HEK293 (cell line): ENCODE results near the gene NIP7.

Source experiments
- CTCF ChIA-PET: fragments of 350-600 bp; formaldehyde crosslinking; extraction: SDS; loops from one replicate; lab custom pipeline; 2021; ENCODE audit warnings: antibody characterized with exemption; lab: Yijun Ruan, JAX
- POLR2A ChIA-PET: fragments of 300-600 bp; formaldehyde crosslinking; extraction: SDS; loops from one replicate; lab custom pipeline; 2020; ENCODE audit warnings: antibody characterized with exemption, inconsistent platforms; lab: Yijun Ruan, JAX
- H3K27ac ChIP-seq: fragments of 200-500 bp; sonication (Bioruptor generic); 2 replicates; pipeline ENCODE4 v1.5.1; 2014; ENCODE audit warnings: low read depth, low read length, control low read depth, inconsistent platforms; ENCODE audit errors: extremely low read depth
- H3K36me3 ChIP-seq, 2 experiments: fragments of 200-500 bp in 1 of 2; sonication (Bioruptor generic) in 1 of 2; 1 replicate in 1 of 2; 2 replicates in 1 of 2; pipeline ENCODE4 v1.5.1; 2014 to 2017; ENCODE audit warnings: inconsistent platforms in 2 of 2, low read length in 2 of 2; ENCODE audit not compliant: control insufficient read depth in 2 of 2, insufficient read depth in 1 of 2
- H3K4me1 ChIP-seq: fragments of 200-500 bp; sonication (Bioruptor generic); 2 replicates; pipeline ENCODE4 v1.5.1; 2014; ENCODE audit warnings: mild to moderate bottlenecking, low read length, inconsistent platforms; ENCODE audit not compliant: control insufficient read depth, insufficient read depth
- H3K4me3 ChIP-seq: 2 replicates; pipeline ENCODE4 v1.5.1; 2011; ENCODE audit warnings: low read depth, mild to moderate bottlenecking, control low read depth, low read length, moderate library complexity
- H3K9me3 ChIP-seq: fragments of 200-500 bp; sonication (Bioruptor generic); 2 replicates; pipeline ENCODE4 v1.5.1; 2014; ENCODE audit warnings: low read depth, low read length, inconsistent platforms; ENCODE audit not compliant: control insufficient read depth, insufficient read depth
- BCL11A ChIP-seq: fragments of 450-650 bp; formaldehyde crosslinking; IDR thresholded peaks from 2 replicates; pipeline ENCODE4 v1.5.1; 2016; ENCODE audit warnings: low read depth, missing biosample characterization, missing genetic modification characterization
- BCL11B ChIP-seq: fragments of 450-650 bp; formaldehyde crosslinking; IDR thresholded peaks from 2 replicates; pipeline ENCODE4 v1.5.1; 2016; ENCODE audit warnings: low read depth, missing biosample characterization, missing genetic modification characterization
- GFI1B ChIP-seq: fragments of 450-650 bp; formaldehyde crosslinking; IDR thresholded peaks from 2 replicates; pipeline ENCODE4 v1.5.1; 2016; ENCODE audit warnings: missing biosample characterization, missing genetic modification characterization
- IKZF3 ChIP-seq: fragments of 450-650 bp; IDR thresholded peaks from 2 replicates; pipeline ENCODE4 v1.5.0; 2018; ENCODE audit warnings: missing biosample characterization, mild to moderate bottlenecking, missing genetic modification characterization, moderate library complexity
- PRDM1 ChIP-seq: fragments of 450-650 bp; formaldehyde crosslinking; IDR thresholded peaks from 2 replicates; pipeline ENCODE4; 2016; ENCODE audit warnings: missing biosample characterization, missing genetic modification characterization
- WT1 ChIP-seq: fragments of 450-650 bp; formaldehyde crosslinking; IDR thresholded peaks from 2 replicates; pipeline ENCODE4 v1.5.1; 2016; ENCODE audit warnings: missing biosample characterization, missing genetic modification characterization
- ZBTB21 ChIP-seq: fragments of 450-650 bp; formaldehyde crosslinking; IDR thresholded peaks from 2 replicates; pipeline ENCODE4 v1.5.1; 2017; ENCODE audit warnings: missing biosample characterization, missing genetic modification characterization
- ZBTB7A ChIP-seq: fragments of 450-650 bp; formaldehyde crosslinking; IDR thresholded peaks from 2 replicates; pipeline ENCODE4 v1.5.1; 2016; ENCODE audit warnings: low read depth, missing biosample characterization, missing genetic modification characterization
- ZFHX2 ChIP-seq: fragments of 450-650 bp; formaldehyde crosslinking; conservative IDR thresholded peaks from 2 replicates; pipeline ENCODE4 v1.5.1; 2016; ENCODE audit warnings: missing biosample characterization, missing genetic modification characterization
- ZFP41 ChIP-seq: fragments of 450-650 bp; formaldehyde crosslinking; IDR thresholded peaks from 2 replicates; pipeline ENCODE4 v1.5.1; 2016; ENCODE audit warnings: missing biosample characterization, missing genetic modification characterization, borderline replicate concordance
- ZNF132 ChIP-seq: fragments of 450-650 bp; formaldehyde crosslinking; IDR thresholded peaks from 2 replicates; pipeline ENCODE4 v1.5.1; 2017; ENCODE audit warnings: missing biosample characterization, missing genetic modification characterization, borderline replicate concordance
- ZNF157 ChIP-seq: fragments of 450-650 bp; formaldehyde crosslinking; IDR thresholded peaks from 2 replicates; pipeline ENCODE4 v1.5.1; 2016; ENCODE audit warnings: missing biosample characterization, missing genetic modification characterization
- ZNF214 ChIP-seq: fragments of 450-650 bp; formaldehyde crosslinking; IDR thresholded peaks from 2 replicates; pipeline ENCODE4 v1.5.1; 2017; ENCODE audit warnings: missing biosample characterization, mild to moderate bottlenecking, missing genetic modification characterization, borderline replicate concordance
- ZNF248 ChIP-seq: fragments of 450-650 bp; formaldehyde crosslinking; IDR thresholded peaks from 2 replicates; pipeline ENCODE4 v1.5.1; 2017; ENCODE audit warnings: missing biosample characterization, missing genetic modification characterization
- ZNF292 ChIP-seq: fragments of 450-650 bp; formaldehyde crosslinking; IDR thresholded peaks from 2 replicates; pipeline ENCODE4 v1.5.1; 2016; ENCODE audit warnings: low read depth, missing biosample characterization, missing genetic modification characterization, borderline replicate concordance
- ZNF341 ChIP-seq: fragments of 450-650 bp; formaldehyde crosslinking; IDR thresholded peaks from 2 replicates; pipeline ENCODE4; 2016; ENCODE audit warnings: low read depth, missing biosample characterization, missing genetic modification characterization
- ZNF394 ChIP-seq: fragments of 450-650 bp; formaldehyde crosslinking; IDR thresholded peaks from 2 replicates; pipeline ENCODE4 v1.5.1; 2016; ENCODE audit warnings: missing biosample characterization, missing genetic modification characterization, mild to moderate bottlenecking, moderate library complexity, borderline replicate concordance
- ZNF596 ChIP-seq: fragments of 450-650 bp; IDR thresholded peaks from 2 replicates; pipeline ENCODE4 v1.5.0; 2018; ENCODE audit warnings: missing biosample characterization, mild to moderate bottlenecking, missing genetic modification characterization, moderate library complexity
- ZNF624 ChIP-seq: fragments of 450-650 bp; formaldehyde crosslinking; IDR thresholded peaks from 2 replicates; pipeline ENCODE4 v1.5.1; 2017; ENCODE audit warnings: missing biosample characterization, missing genetic modification characterization
- ZNF629 ChIP-seq: fragments of 450-650 bp; formaldehyde crosslinking; IDR thresholded peaks from 2 replicates; pipeline ENCODE4 v1.5.1; 2017; ENCODE audit warnings: missing biosample characterization, missing genetic modification characterization
- ZNF639 ChIP-seq: fragments of 450-650 bp; formaldehyde crosslinking; IDR thresholded peaks from 2 replicates; pipeline ENCODE4 v1.5.1; 2016; ENCODE audit warnings: missing biosample characterization, missing genetic modification characterization
- ZNF843 ChIP-seq: fragments of 450-650 bp; formaldehyde crosslinking; IDR thresholded peaks from 2 replicates; pipeline ENCODE4 v1.5.1; 2016; ENCODE audit warnings: missing biosample characterization, missing genetic modification characterization
- TF ChIP-seq, protein P1 (sequence below): fragments of 450-650 bp; IDR thresholded peaks from 2 replicates; pipeline ENCODE4 v1.5.1; 2018; ENCODE audit warnings: missing biosample characterization, mild to moderate bottlenecking, missing genetic modification characterization

The NIP7 gene

GRCh38 chr16:69318911-69319289, 20.7 kb upstream of the NIP7 start:
- Histone ChIP-seq H3K9me3 (no peaks in the 10 kb centered on the region), H3K4me1 (no peaks in the 10 kb centered on the region), H3K4me3 (no peak overlapping the region), H3K36me3 (peaks cover 20 to 94% of the 10 kb centered on the region in 2 experiments; a peak in 2 of 3 replicates), H3K27ac (no peak overlapping the region)
- POLR2A ChIA-PET = no interaction called here
- TF ChIP-seq, protein P1, sequence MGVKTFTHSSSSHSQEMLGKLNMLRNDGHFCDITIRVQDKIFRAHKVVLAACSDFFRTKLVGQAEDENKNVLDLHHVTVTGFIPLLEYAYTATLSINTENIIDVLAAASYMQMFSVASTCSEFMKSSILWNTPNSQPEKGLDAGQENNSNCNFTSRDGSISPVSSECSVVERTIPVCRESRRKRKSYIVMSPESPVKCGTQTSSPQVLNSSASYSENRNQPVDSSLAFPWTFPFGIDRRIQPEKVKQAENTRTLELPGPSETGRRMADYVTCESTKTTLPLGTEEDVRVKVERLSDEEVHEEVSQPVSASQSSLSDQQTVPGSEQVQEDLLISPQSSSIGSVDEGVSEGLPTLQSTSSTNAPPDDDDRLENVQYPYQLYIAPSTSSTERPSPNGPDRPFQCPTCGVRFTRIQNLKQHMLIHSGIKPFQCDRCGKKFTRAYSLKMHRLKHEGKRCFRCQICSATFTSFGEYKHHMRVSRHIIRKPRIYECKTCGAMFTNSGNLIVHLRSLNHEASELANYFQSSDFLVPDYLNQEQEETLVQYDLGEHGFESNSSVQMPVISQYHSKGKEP (tag by site-specific recombination) = no peak
- TF ChIP-seq ZNF292 = no peak
- TF ChIP-seq IKZF3 = no peak
- TF ChIP-seq ZFHX2 = no peak
- TF ChIP-seq ZNF624 (tag by site-specific recombination) = no peak
- no peak for TF ChIP-seq ZBTB21 (tag by site-specific recombination)
- no peak for TF ChIP-seq ZNF214 (tag by site-specific recombination)
- TF ChIP-seq ZNF596 (tag by site-specific recombination) = no peak
- TF ChIP-seq ZNF629 = no peak
- no peak for TF ChIP-seq ZNF639 (tag by site-specific recombination)
- peak; percentile 74; the same call in 1 of the 2 replicates for TF ChIP-seq BCL11A (tag by site-specific recombination)
- TF ChIP-seq GFI1B (tag by site-specific recombination) = no peak
- no peak for TF ChIP-seq ZNF248 (tag by site-specific recombination)
- TF ChIP-seq BCL11B (tag by site-specific recombination) = peak; percentile 18; the same call in 1 of the 2 replicates
- no peak for TF ChIP-seq ZBTB7A
- TF ChIP-seq ZNF132 = no peak
- CTCF ChIA-PET = interaction anchor here (0.6 kb wide), 2 partner anchors 65 to 93 kb away, joined by 3 to 5 read pairs; no protein-coding TSS in a partner anchor

DNA sequence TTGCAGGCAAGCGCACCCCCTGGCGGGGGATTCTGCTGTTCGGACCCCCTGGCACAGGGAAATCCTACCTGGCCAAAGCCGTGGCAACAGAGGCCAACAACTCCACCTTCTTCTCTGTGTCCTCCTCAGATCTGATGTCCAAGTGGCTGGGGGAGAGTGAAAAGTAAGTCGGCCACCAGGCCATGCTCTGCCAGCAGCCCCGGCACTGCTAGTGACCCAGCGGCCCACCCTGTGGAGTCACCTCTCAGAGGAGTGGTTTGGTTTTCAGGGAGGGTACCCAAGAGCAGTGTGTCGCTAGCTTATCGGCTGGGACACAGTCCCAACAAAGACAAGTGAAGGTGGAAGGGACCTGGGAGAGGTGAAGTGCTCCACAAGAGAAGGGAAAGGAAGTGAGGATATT, 20.2 kb upstream of the NIP7 start:
- Histone ChIP-seq H3K4me1 (peaks cover 2% of the 10 kb centered on the region; the same call in 1 of the 2 replicates), H3K9me3 (no peaks in the 10 kb centered on the region), H3K4me3 (no peak overlapping the region), H3K36me3 (peaks cover 17 to 94% of the 10 kb centered on the region in 2 experiments; a peak in 2 of 3 replicates), H3K27ac (no peak overlapping the region)
- TF ChIP-seq WT1 (tag by site-specific recombination) = no peak
- no peak for TF ChIP-seq ZNF843
- no peak for TF ChIP-seq ZFP41
- TF ChIP-seq PRDM1 (tag by site-specific recombination) = peak; percentile 9; the same call in 1 of the 2 replicates
- TF ChIP-seq ZNF394 = no peak
- TF ChIP-seq ZNF341 (tag by site-specific recombination) = no peak
- TF ChIP-seq ZNF157 = no peak
- ChIA-PET CTCF (interaction anchor here (0.6 kb wide), 1 partner anchor 64 kb away, joined by 3 read pairs; no protein-coding TSS in a partner anchor), POLR2A (no interaction called here)
